HT-29 (cell line): ENCODE measurements around the gene CORO2A. TPM values are rescaled to one million over a fixed set of nuclear protein-coding genes. Genes with fewer than 3 reads are reported as not detected.
"Not testable (repeated sequence)": the region's sequence is repeated elsewhere in the genome, so short reads cannot be mapped to it uniquely, and the experiment has no call there.

Experiments used
- DNase-seq: peaks from one replicate; pipeline ENCODE4 v3.0.0-alpha.2; 2015; ENCODE audit warnings: low spot score
- total RNA-seq: library from RNA; depleted of rRNA; stranded (reverse); fragments of >200 nt; shearing (Covaris generic); gene quantifications from 2 replicates; pipeline ENCODE4 v1.2.3, GENCODE V29; 2014

The CORO2A gene
- total RNA-seq, 1 experiment from 2014 or later = 23.6 TPM

DNA sequence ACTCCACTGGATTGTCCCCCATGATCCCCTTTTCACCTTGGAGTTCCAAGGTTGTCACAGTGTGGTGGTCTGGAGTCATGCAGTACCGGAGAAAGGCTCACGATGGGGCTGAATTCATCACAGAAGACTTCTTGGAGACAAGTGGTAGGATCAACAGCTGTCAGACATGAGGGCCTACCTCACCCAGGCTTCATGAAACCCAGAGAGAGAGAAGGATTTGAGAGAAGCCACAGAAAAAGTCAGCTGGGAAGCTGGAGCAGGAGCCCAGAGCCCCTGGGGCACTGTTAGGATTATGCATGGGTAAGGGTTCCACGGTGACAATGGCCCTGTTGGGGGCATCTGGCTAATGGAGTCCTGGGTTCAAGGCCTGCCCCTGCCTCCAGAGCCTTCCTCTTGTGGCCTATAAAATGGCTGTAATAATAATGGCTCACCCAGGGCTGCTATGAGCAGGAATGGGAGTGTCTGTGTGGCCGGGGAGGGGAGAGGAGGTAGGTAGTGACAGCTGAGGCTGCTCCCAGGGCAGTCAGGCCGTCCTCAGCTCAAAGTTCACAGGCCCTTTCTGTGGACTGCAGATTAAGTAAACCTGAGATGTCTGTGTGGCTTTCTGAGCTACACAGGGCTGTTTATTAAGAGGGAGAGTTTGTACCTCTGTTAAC is 74.3 kb downstream of the CORO2A start:
- DNase-seq = peak; percentile 68

DNA sequence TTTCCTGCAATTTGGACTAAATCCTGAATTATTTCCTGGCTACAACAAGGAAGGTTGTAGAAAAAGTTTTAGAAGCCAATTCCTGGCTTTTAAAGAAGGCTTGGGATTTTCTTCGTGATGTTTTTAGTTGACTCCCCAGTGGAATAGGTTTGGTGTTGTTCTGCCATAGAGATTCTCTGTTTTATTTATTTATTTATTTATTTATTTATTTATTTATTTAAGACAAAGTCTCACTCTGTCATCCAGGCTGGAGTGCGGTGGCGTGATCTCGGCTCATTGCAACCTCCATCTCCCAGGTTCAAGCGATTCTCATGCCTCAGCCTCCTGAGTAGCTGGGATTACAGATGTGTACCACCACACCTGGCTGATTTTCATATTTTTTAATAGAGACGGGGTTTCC is 75.3 kb downstream of the CORO2A start:
- not testable (repeated sequence) for DNase-seq

DNA sequence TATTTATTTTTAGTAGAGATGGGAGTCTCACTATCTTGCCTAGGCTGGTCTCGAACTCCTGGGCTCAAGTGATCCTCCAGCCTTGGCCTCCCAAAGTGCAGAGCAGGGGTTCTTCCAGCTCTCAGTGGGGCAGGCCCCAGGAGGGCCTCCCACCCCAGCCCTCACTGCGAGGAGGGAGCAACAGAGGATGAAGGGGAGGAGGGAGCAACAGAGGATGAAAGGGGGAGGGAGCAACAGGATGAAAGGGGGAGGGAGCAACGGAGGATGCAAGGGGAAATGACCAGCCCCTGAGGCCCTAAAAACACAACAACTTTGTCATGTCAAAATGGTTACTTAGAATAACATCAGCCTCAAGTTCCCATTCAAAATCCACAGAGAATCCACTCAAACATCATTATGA is 83.4 kb downstream of the CORO2A start:
- DNase-seq = no peak

DNA sequence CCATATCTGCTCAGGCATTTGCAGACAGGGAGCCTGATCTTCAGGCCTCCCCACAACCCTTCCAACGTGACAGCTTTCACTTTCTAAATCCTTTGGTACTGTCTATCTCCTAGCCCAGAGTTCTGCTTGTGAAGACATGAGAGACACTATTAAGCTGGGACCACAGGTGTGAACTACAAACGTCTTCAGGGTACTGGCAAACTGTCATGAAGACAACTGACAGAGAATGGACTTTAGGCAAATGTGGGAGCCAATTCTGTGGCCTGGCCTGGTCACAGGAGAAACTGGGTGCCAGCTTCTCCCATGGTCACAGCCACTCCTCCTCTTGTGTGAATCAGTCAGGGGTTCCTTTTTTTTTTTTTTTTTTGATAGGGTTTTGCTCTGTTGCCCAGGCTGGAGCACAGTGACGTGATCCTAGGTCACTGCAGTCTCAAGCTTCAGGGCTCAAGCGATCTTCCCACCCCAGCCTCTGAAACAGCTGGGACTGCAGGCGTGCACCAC is 83.9 kb downstream of the CORO2A start:
- DNase-seq = no peak

DNA sequence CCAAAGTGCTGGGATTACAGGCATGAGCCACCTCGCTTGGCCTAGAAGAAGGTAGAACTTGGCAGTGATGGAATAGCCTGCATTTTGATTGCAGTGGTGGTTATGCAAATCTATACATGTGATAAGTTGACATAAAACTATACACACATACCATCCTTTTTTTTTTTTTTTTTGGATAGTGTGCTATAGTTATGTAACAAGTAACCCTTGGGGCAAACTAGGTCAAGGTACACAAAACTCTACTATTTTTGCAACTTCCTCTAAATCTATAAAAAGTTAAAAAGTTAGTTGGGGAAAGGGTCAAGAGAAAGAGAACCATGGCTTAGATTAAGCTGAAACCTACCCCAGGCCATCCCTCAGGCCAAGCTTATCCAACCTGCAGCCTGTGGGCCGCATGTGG is 84.5 kb downstream of the CORO2A start:
- no peak for DNase-seq

DNA sequence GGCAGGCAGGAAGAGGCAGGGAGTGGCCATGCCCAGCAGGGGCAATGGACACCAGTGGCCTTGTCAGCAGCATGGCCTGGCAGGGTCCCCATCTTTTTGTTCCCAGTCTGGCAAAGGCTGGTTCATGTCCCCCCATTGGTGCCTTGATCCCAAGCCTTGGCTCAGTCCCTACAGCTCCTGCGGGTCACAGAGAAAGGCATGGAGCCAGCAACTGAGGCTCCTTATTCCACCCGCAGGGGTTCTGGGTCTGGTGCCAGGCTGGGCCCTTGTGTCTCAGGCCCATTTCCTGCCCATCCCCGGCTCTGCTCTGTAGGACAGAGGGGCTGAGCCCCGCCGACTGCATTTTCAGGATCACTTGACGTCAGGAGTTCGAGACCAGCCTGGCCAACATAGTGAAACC is 87.4 kb downstream of the CORO2A start:
- DNase-seq = no peak

DNA sequence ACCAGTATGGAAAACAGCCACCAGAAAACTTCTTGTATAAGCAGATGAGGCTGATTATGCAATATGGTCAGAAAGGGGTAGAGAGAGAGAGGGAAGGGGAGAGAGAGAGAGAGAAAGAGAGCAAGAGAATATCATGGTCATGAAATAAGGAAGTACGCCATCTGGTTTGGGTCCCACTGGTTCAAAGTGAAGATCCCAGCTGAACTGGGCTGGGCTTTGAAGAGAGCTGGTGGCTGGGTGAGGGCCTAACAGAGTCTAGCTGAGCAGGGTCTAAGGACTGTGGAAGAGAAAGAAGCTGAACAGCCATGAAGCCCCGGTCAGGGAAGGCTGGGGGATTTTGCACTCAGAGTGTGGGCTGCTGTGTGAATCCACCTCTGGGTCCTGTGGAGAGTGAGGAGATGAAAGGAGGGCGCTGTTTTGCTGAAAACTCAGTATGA is 88.0 kb downstream of the CORO2A start:
- no peak for DNase-seq

DNA sequence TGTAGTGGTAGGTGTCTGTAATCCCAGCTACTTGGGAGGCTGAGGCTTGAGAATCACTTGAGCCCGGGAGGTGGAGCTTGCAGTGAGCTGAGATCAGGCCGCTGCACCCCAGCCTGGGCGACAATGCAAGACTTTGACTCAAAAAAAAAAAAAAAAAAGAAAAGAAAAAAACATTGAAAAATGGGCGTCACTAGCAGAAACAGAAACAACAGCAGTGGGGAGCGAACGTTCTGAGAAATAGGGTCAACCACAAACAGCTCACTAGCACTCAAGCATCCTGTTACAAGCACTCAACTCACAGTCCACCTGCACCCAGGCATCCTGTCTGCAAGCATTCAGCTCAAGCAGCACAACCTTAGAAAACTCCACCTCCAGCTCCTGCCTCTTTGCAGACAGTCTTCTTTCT is 90.6 kb downstream of the CORO2A start:
- no peak for DNase-seq

DNA sequence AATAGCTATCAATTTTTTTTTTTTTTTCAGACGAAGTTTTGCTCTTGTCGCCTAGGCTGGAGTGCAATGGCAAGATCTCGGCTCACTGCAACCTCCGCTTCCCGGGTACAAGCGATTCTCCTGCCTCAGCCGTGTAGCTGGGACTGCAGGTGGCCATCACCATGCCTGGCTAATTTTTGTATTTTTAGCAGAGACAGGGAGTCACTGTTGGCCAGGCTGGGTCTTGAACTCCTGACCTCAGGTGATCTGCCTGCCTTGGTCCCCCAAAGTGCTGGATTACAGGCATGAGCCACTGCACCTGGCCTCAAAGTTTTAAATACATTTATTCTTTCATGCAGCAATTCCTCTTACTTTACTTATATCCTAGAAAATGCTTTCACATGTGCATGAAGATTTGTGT is 91.0 kb downstream of the CORO2A start:
- DNase-seq = no peak

DNA sequence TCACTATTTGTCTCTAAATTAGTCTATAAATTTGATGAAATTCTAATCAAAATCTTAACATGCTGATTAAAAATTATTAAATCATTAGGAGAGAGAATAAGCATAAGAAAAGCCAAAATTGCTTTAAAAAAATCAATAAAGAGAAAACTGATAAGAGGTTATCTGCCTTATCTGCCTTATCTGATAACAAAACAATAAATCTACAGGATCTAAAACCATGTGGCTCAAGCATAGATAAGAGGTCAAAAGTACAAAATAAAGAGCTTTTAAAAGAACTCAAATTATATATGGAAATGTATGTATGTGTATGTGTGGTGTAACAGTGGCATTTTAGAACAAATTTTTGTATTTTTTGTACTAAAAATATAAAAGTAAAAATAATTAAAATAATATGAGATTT is 92.0 kb downstream of the CORO2A start:
- DNase-seq = no peak

DNA sequence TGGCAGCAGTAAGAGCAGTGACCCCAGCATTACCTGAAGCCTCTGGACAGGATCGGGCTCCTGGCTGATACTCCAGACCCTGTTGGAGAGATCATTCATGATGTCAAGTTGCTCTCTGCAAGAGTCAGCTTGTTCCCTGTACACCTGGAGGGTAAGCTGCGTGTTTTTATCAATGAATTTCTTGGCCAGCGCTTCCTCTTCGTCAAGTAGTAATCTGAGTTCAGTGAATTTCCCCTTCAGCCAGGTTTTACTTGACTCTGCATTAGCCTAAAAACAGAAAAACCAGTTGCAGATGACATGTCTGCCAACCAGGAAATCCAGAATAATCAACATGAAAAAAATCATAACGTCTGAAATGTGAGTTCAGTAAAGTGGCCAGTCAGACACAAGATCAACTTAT is 92.5 kb downstream of the CORO2A start:
- no peak for DNase-seq

DNA sequence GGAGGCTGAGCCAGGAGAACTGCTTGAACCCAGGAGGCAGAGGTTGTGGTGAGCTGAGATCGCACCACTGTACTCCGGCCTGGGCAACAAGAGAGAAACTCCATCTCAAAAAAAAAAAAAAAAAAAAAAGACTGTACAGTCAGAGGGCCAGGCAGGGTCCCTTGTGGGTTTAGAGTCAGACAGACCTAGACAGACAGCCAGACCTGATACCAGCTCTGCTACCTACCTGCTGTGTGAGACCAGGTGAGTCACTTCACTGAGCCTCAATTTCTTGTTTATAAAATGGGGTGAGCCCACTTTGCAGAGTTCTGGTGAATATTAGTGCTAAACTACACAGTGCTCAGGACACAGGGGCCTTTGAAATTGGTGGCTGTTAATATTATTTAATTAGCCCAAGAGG is 93.1 kb downstream of the CORO2A start:
- DNase-seq = no peak

DNA sequence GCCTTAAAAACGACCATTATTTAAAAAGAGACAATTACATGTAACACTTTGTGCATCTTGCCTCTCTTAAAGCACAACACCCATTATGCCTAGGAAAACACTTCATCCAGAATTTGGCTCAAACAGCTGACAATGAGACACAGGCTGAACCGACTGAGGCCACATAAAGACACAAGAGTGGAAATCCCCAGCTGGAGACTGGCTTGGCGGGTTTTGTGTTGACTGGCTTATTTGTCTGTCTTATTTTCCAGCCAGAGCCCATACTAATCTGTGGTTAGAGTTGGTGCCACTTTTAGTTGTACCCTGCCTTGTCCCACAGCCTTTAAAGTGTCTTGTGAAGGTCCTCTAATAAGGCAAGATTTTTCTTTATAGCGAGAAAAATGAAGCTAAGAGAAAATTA is 94.6 kb downstream of the CORO2A start:
- no peak for DNase-seq

DNA sequence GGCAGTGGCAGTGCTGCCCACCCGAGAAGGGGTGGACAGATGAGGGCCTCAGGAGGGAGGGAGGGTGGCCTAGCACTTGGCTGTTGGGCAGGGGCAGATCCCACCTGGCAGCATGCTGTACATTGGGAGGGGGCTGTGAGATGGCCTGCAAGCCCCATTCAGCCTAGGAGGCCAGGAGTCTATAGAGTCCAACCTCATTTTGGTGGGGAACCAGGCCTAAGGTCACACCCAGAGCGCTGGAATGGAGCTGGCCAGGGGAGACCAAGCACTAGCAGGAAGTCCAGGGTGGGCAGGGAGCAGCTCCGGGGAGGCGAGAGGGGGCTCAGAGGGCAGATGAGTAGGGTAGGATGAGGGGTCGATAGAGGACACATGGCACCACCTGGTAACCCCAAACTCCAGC is 96.3 kb downstream of the CORO2A start:
- no peak for DNase-seq

DNA sequence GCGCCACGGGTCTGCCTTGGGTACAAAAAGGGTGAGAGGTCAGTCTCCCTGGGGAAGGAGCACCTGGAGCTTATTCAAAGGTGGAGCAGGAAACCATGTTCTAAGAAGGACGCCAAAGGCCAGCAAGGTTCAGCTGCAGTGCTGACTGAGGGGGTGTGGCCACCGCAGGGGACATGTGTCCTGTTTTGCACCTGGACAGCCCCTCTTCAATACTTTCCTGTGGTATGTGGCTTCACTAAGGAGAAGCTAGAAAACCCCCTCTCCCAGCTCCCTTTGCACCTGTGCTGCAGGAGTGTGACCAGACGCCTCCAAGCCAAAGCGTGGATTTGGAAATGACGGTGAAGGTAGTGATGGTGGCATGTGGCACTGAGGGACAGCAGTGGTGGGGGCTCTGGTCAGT is 97.0 kb downstream of the CORO2A start:
- no peak for DNase-seq

DNA sequence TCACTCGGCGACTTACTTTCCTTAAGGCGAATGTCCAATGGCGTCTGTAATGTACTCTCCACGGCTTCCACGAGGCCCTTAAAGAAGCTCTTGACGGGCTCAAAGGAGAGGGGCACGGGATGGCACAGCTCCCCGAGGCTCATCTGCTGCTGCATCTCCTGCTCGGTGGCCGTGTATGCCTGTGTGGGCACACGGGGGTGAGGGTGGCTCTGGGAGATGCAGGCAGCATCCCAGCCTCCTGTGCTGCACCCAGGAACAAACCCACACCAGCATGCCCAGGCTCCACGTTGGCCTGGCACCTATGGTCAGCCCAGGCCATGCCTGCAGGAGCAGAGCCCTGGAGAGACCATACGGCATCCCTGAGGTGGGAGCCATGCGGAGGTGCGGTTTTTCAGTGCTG is 97.6 kb downstream of the CORO2A start:
- no peak for DNase-seq

DNA sequence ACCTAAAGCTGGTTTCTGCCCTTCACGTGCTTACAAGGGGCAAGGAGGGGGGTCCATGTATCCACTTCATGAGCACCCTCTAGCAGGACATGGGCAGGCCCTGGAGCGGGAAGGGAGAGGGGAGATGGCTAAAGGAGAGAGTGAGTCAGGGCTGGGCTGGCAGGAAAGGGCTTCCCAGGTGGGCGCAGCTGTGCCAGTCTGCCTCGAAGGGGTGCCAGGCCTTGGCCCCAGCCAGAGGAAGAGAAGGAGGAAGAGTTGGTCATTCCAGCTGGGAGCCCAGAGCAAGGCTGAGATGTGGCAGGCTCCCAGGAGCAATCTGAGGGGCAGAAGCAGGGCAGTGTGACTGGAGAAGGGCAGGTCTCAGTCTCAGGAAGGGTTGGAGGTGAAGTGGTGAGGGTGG is 98.1 kb downstream of the CORO2A start:
- DNase-seq = no peak

DNA sequence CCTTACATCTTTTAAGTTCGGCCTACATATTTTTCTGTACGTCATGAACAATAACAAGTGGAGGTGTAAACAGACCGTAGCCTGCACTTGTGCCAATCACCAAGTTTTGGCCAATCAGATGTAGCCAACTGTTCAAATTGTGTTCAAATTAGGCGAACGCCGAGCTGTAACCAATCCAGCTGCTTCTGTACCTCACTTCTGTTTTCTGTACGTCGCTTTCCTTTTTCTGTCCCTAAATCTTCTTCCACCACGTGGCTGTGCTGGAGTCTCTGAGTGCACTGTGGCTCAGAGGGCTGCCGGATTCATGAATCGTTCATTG is 99.9 kb downstream of the CORO2A start:
- DNase-seq = no peak

DNA sequence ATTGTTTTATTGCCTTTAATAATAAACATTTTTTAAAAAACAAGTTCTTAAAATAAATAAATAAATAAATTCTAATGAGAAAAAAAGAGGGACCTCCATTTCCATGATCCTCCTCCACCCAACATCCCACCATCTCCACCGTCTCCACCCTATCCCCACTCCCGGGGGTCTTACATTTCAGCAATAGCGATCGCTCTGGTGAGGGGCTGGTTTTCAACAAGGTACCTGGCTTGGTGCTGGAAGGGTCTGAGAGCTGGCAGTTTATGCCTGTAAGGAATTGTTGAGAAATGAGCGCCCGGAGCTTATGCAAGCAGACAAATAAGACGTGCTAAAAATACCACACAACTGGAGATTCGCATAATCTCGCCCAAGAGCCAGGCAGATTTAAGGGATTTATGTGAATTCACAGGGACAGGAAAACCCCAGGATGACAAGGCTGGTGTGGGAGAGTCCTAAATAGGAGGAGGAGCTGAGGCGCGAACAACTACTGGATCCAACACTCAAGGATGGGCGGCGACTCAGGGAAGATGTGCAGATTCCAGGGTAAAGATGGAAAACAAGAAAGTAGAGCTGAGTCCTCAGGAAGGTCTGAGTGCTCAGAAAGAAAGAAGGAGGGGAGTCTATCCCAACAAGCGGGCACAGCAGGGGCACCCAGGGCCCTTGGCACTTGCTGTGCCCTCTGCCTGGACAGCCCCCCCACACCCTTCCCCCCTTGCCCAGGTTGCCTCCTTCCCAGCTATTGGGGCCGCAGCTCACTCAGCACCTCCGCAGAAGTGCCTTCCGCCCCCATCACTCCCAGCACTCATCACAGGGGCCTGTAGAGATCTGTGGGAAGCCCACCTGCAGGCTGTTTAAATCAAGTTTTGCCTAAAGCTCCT is 100.5 kb downstream of the CORO2A start:
- no peak for DNase-seq

DNA sequence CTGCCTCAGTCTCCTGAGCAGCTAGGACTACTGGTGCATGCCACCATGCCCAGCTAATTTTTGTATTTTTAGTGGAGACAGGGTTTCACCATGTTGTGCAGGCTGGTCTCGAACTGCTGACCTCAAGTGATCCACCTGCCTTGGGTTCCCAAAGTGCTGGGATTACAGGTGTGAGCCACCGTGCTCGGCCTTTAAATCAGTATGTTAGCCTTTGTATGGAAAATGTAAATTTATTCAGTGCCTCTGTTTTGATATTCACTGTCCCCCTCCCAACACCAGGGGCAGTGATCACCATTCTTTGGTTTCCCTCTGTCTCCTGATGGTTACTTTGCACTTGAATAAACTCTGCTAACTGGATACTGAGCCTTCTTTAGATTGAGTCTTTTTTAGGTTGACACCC is 101.8 kb downstream of the CORO2A start:
- not testable (repeated sequence) for DNase-seq

DNA sequence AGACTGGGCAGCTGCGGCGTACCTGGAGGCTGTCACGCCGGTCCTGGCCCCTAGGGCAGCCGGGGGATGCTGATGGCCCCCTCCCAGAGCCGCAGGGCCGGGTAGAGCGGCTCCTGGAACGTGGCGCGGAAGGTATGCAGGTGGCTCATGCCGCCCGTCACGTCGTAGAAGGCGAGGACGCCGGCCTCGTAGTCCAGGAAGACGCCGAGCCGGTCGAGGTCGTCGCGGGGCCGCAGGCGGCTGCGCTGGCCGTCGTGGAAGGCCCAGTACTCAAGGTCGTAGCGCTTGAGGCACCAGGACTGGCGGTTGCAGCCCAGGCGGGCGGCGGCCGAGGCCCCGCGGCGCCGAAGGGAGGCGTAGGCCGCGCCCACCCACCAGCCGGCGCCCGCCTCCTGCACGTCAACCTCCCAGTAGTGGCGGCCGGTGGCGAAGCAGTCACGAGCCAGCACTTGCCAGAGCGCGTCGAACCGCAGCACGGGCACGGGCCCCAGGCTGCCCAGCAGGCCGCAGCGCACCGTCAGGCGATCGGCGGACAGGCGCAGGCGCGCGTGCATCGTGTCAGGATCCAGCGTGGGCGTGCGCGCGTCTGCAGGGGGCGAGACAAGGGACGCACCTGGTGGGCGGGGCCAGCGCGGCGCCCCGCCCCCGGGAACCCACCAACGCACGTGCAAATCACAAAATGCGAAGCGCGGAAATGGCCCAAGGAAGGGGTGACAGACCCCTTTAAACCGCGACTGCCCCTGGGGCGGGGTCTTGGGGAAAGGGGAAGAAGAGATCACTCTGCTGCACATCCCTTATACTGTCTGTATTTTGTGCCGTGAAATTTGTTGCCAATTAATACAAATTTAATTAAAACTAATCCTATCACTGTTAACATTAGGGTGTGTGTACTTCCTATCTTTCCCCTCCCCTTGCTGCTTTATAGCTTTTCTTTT is 104.8 kb downstream of the CORO2A start:
- no peak for DNase-seq

DNA sequence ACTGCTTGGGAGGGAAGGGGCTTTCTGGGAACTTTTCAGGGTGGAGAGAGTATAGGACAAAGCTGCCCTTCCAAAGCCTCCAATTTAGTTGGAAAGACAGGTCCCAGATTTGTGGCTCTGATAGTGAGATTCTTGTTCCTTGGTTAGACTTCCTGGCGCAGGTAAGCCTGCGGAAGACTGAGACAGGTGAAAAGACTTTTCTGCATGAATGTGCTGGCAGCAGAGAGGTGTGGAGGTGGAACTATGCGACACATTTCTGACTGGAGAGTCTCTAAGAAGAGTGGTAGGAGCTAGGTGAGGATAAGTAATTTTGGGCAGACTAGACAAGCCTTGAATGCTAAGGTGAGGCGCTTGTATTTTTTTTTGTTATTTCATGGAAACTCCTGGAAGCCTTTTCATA is 106.0 kb downstream of the CORO2A start:
- DNase-seq = no peak
